Lower lobe of right lung (tissue), 2 donors: ENCODE measurements around the gene ONECUT1. TPM values are rescaled to one million over a fixed set of nuclear protein-coding genes. Genes with fewer than 3 reads are reported as not detected.

Experiments
- ATAC-seq, 2 donors: fragments of 200-7000 bp; cut with Tn5 transposase; one replicate each; pipeline ENCODE4 v1.9.1; 2020 to 2022; ENCODE audit warnings: mild to moderate bottlenecking in 2 of 2, moderate library complexity in 2 of 2
- DNase-seq: peaks from one replicate; pipeline ENCODE4 v3.0.0-alpha.2; 2020
- H3K27ac ChIP-seq: fragments of 200-600 bp; one replicate; pipeline ENCODE4 v1.8.0; 2022
- H3K27me3 ChIP-seq: fragments of 200-600 bp; one replicate; pipeline ENCODE4 v1.8.0; 2022; ENCODE audit warnings: low read depth
- H3K36me3 ChIP-seq: fragments of 200-600 bp; one replicate; pipeline ENCODE4 v1.8.0; 2022; ENCODE audit warnings: mild to moderate bottlenecking
- H3K4me1 ChIP-seq: fragments of 200-600 bp; one replicate; pipeline ENCODE4 v1.8.0; 2022
- H3K4me3 ChIP-seq: fragments of 200-600 bp; one replicate; pipeline ENCODE4 v1.8.0; 2022; ENCODE audit warnings: mild to moderate bottlenecking
- H3K9me3 ChIP-seq: fragments of 200-600 bp; one replicate; pipeline ENCODE4 v1.8.0; 2022
- intact Hi-C: fragments of 100-400 bp; cut with DNase I; formaldehyde crosslinking; loops from one replicate; pipeline ENCODE4 v1.11.0; 2022
- total RNA-seq: library from RNA; stranded (reverse); fragmentation: NEBNext Ultra II Directional; extraction: Animal tissue kit (Norgen Biotek cat#: 25700); gene quantifications from one replicate; pipeline ENCODE4 v1.2.1, GENCODE V29; 2021
- TF ChIP-seq, protein P1 (sequence below): fragments of 200-600 bp; IDR thresholded peaks from one replicate; pipeline ENCODE4 v1.8.0; 2022; ENCODE audit warnings: antibody characterized with exemption, mild to moderate bottlenecking
- donor health status: DM: no; HTN: yes; CAD: no; lungs with severe emphysema.

ONECUT1 gene
- total RNA-seq, 1 donor from 2014 or later, result not detected

- DNase-seq (no peak), ATAC-seq (no peak)
- peaks cover 19% of the 10 kb centered on the region for H3K4me1 ChIP-seq
- intact Hi-C loops, result no loop called here
- H3K9me3 ChIP-seq, result no peaks in the 10 kb centered on the region
- H3K27me3 ChIP-seq, result peaks cover 99% of the 10 kb centered on the region
- TF ChIP-seq, protein P1, sequence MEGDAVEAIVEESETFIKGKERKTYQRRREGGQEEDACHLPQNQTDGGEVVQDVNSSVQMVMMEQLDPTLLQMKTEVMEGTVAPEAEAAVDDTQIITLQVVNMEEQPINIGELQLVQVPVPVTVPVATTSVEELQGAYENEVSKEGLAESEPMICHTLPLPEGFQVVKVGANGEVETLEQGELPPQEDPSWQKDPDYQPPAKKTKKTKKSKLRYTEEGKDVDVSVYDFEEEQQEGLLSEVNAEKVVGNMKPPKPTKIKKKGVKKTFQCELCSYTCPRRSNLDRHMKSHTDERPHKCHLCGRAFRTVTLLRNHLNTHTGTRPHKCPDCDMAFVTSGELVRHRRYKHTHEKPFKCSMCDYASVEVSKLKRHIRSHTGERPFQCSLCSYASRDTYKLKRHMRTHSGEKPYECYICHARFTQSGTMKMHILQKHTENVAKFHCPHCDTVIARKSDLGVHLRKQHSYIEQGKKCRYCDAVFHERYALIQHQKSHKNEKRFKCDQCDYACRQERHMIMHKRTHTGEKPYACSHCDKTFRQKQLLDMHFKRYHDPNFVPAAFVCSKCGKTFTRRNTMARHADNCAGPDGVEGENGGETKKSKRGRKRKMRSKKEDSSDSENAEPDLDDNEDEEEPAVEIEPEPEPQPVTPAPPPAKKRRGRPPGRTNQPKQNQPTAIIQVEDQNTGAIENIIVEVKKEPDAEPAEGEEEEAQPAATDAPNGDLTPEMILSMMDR, result no peak
- H3K36me3 ChIP-seq, result no peaks in the 10 kb centered on the region
- no peak overlapping the region for H3K27ac ChIP-seq
- H3K4me3 ChIP-seq, result no peak overlapping the region
Observed at GRCh38 chr15:52799145-52799811, 9.1 kb upstream of the ONECUT1 start.

- peaks cover 12% of the 10 kb centered on the region for H3K4me1 ChIP-seq
- DNase-seq (no peak), ATAC-seq (no peak)
- TF ChIP-seq, protein P1, result no peak
- peaks cover 99% of the 10 kb centered on the region for H3K27me3 ChIP-seq
- intact Hi-C loops, result no loop called here
- H3K36me3 ChIP-seq, result no peaks in the 10 kb centered on the region
- H3K27ac ChIP-seq, result no peak overlapping the region
- H3K4me3 ChIP-seq, result no peak overlapping the region
- no peaks in the 10 kb centered on the region for H3K9me3 ChIP-seq
Observed at GRCh38 chr15:52798529-52799101, 8.5 kb upstream of the ONECUT1 start.

- Histone ChIP-seq H3K9me3 (no peaks in the 10 kb centered on the region), H3K27me3 (peaks cover 99% of the 10 kb centered on the region), H3K36me3 (no peaks in the 10 kb centered on the region), H3K27ac (no peak overlapping the region), H3K4me3 (no peak overlapping the region), H3K4me1 (peaks cover 9% of the 10 kb centered on the region)
- intact Hi-C loops, result no loop called here
- DNase-seq, result no peak
- TF ChIP-seq, protein P1, result no peak
- ATAC-seq, result no peak
Observed at GRCh38 chr15:52797625-52798501, 7.7 kb upstream of the ONECUT1 start.

DNA sequence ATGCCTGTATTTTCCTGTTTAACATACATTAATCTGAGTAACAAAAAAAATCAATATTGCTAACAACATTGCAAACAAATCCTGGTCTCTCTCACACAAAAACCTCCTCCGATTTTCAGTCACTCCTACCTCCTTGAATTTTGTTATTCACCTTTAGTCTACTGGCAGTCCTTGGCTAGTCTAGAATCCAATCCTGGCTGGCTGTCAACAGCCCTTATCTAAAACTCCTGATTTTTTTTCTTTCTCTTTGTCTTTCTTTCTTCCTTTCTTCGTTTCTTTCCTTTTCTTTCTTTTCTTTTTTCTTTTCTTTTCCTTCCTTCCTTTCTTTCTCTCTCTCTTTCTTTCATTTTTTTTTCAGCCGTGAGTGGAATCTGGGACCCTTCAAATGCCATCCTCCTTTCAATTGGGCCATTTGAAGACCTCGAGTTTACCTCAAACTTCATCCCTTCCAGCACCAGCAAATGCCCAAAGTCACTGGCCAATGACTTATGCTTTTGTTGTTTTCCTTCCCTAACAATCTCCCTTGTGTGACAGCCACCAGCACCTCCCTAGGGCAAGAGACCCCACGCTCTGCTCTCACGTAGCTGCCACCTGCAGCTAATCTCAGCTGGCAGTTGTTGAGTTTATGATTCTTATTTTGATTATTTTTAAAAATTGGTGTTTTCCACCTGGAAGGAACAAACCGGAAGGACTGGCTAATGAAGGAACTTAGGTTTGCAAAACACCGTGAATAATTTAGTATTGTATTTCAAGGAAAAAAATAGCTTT, 6.8 kb upstream of the ONECUT1 start:
- peaks cover 97% of the 10 kb centered on the region for H3K27me3 ChIP-seq
- intact Hi-C loops, result no loop called here

GRCh38 chr15:52796228-52796521, 6.0 kb upstream of the ONECUT1 start:
- DNase-seq, result no peak
- Histone ChIP-seq H3K9me3 (no peaks in the 10 kb centered on the region), H3K36me3 (no peaks in the 10 kb centered on the region), H3K4me3 (no peak overlapping the region), H3K27ac (no peak overlapping the region), H3K27me3 (peaks cover 97% of the 10 kb centered on the region), H3K4me1 (peaks cover 10% of the 10 kb centered on the region)
- TF ChIP-seq, protein P1, result no peak
- no peak for ATAC-seq
- intact Hi-C loops, result no loop called here

More for the DNA sequence above, 6.8 kb upstream of the ONECUT1 start:
- TF ChIP-seq, protein P1, result no peak
- H3K4me1 ChIP-seq, result peaks cover 9% of the 10 kb centered on the region
- no peaks in the 10 kb centered on the region for H3K9me3 ChIP-seq
- no peaks in the 10 kb centered on the region for H3K36me3 ChIP-seq
- H3K4me3 ChIP-seq, result no peak overlapping the region
- ATAC-seq (no peak), DNase-seq (no peak)
- no peak overlapping the region for H3K27ac ChIP-seq
